Subcutaneous abdominal adipose tissue (tissue), 5 donors: Measurements from ENCODE around the gene DBF4B.
"Not testable (repeated sequence)": the region's sequence is repeated elsewhere in the genome, so short reads cannot be mapped to it uniquely, and the experiment has no call there.

Experiments
- H3K27ac ChIP-seq: one replicate; pipeline ENCODE4 v1.7.0; 2013; ENCODE audit warnings: low read depth, mild to moderate bottlenecking, inconsistent platforms, low read length, moderate library complexity
- H3K27me3 ChIP-seq, 5 donors: one replicate each; pipeline ENCODE4 v1.7.0; 2013; ENCODE audit warnings: low read length in 5 of 5, inconsistent platforms in 1 of 5; ENCODE audit not compliant: control insufficient read depth in 5 of 5, insufficient read depth in 4 of 5
- H3K36me3 ChIP-seq, 5 donors: one replicate each; pipeline ENCODE4 v1.7.0; 2013; ENCODE audit warnings: low read length in 5 of 5; ENCODE audit not compliant: control insufficient read depth in 5 of 5, insufficient read depth in 5 of 5
- H3K4me1 ChIP-seq, 5 donors: one replicate each; pipeline ENCODE4 v1.7.0; 2013; ENCODE audit warnings: low read length in 5 of 5, mild to moderate bottlenecking in 3 of 5, moderate library complexity in 1 of 5; ENCODE audit not compliant: control insufficient read depth in 5 of 5, insufficient read depth in 5 of 5
- H3K4me3 ChIP-seq, 5 donors: one replicate each; pipeline ENCODE4 v1.7.0; 2013; ENCODE audit warnings: low read length in 5 of 5, low read depth in 1 of 5
- H3K9ac ChIP-seq, 5 donors: one replicate each; pipeline ENCODE4 v1.7.0; 2013; ENCODE audit warnings: low read length in 5 of 5, mild to moderate bottlenecking in 4 of 5, moderate library complexity in 3 of 5
- H3K9me3 ChIP-seq, 5 donors: one replicate each; pipeline ENCODE4 v1.7.0; 2013; ENCODE audit warnings: low read length in 5 of 5; ENCODE audit not compliant: control insufficient read depth in 5 of 5
- donor health status: healthy.
- donor health status: healthy.
- donor health status: healthy.
- donor health status: healthy.
- donor health status: healthy.

DBF4B gene

DNA sequence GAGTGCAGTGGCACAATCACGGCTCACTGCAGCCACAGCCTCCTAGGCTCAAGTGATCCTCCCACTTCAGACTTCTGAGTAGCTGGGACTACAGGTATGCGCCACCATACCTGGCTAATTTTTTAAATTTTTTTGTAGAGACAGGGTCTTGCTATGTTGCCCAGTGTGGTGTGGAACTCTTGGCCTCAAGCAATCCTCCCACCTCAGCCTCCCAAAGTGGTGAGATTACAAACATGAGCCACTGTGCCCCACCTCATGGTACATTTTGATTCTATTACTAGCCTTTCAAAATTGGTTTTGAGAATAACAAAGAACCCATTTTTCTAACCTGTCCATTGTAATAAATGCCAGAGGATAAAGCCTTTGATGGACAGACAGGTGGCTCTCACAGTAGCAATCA, 20.3 kb upstream of the DBF4B start:
- Histone ChIP-seq H3K27me3 (no peaks in the 10 kb centered on the region), H3K4me1 (peaks cover 0 to 23% (median 20%) of the 10 kb centered on the region in 5 donors), H3K9ac (no peak overlapping the region), H3K9me3 (no peaks in the 10 kb centered on the region), H3K27ac (no peak overlapping the region), H3K4me3 (no peak overlapping the region), H3K36me3 (peaks cover 4 to 14% (median 8%) of the 10 kb centered on the region in 5 donors)

DNA sequence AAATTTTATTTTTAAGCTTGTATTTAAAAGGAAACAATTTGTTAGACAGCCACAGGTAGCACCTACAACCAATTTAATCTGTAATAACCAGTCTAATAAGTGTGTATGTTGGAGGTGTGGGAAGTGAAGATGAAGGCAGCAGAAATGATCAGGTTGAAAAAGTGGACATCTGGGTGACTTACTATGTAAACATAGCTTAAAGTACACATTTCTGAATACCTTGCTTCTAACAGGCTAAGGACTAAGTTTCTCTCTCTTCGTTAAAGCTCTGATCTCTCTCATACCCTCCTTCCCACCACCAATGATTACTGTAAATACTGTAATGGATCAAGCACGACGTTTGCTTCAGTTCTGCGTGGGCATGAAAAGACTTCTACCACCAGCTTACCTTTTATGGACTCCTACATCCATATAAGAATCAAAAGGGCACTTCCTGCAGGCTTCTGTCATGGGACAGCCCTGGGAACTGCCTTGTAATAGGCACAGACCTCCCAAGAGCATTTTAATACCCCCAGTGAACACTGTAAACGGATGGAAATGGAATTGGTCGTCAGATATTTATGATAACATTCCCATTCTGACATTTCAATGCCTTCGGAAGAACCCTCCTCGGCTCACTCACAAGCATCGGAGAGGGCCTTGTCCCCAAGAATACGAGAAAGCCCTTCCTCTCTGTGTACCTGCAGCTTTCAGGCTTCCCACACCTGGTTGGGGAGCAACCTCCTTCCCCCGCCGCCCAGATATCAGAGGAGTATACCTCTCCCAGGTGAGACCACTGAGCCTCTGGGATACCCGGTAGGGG, 19.6 kb upstream of the DBF4B start:
- Histone ChIP-seq H3K4me1 (peaks cover 0 to 23% (median 20%) of the 10 kb centered on the region in 5 donors), H3K9ac (peak overlapping the region; percentile 70 to 98 (median 94)), H3K27me3 (no peaks in the 10 kb centered on the region), H3K36me3 (peaks cover 0 to 8% (median 3%) of the 10 kb centered on the region in 5 donors), H3K9me3 (no peaks in the 10 kb centered on the region), H3K27ac (peak overlapping the region; percentile 70), H3K4me3 (peak overlapping the region; percentile 85 to 99 (median 98))

DNA sequence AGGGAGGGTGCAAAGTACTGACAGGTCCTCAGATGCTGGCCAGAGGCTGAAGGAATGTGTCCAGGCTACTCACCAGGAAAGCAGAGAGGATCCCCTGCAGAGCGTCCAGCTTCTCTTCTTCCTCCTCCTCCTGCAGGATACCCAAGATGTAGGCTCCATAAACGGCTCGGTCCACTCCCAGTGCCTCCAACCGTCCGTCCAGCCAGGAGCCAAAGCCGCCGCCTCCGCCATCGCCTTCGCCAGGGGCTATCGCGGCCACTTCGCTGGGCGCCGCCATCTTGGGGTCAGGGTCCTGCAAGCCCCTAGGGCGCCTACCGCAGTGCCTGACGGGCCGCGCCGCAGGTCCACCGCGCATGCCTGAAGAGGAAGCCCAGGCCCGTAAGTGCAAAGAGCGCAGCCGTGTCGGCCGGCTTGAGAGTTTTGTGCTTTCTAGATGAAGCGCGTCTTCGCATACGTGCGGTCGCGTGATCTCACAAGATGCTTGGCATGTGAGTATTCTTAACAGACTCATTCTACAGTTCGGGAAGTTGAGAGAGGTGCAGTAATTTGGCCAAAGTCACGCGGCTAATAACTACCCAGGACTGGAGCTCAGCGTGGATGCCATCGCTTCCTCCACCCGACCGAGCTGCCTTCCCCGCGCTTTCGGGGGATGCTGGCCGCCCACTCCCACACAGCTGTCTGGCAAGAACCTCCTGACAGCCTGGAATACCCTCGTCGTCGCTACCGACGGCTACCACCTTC, 18.8 kb upstream of the DBF4B start, which contains the start of gene CCDC43:
TSS of gene CCDC43 (minus strand) at position 300 of the 741 bp plus-strand sequence. CDS start at position 277, 23 bp downstream.
- peak within 1 kb of the TSS; percentile 85 to 99 (median 98) for H3K4me3 ChIP-seq
- peaks cover 0 to 23% (median 20%) of the 10 kb centered on the region in 5 donors for H3K4me1 ChIP-seq
- peaks cover 0 to 6% (median 3%) of the 10 kb centered on the region in 5 donors for H3K36me3 ChIP-seq
- no peaks in the 10 kb centered on the region for H3K27me3 ChIP-seq
- H3K9ac ChIP-seq: peak within 1 kb of the TSS; percentile 70 to 98 (median 94)
- no peaks in the 10 kb centered on the region for H3K9me3 ChIP-seq
- H3K27ac ChIP-seq: peak within 1 kb of the TSS; percentile 70

DNA sequence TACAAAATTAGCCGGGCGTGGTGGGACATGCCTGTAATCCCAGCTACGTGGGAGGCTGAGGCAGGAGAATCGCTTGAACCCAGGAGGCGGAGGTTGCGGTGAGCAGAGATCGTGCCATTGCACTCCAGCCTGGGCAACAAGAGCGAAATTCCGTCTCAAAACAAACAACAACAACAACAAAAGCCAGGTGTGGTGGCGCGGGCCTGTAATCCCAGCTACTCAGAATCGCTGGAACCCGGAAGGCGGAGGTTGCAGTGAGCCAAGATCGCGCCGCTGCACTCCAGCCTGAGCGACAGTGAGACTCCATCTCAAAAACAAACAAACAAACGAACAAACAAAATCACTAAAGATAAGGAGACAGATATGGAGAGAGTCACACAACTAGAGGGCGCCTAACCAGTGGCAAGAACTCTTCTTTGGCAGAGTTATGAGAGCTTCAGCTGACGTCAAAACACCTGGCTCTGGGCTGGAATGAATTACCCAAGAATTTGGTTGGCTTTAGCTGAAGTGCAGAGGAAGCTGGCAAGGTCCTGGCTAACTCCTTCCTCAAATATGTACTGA, 17.6 kb upstream of the DBF4B start:
- H3K4me3 ChIP-seq: peak overlapping the region in 1 of 5 donors; percentile 98
- not testable (repeated sequence) for H3K27me3 ChIP-seq, H3K36me3 ChIP-seq, H3K27ac ChIP-seq, H3K9ac ChIP-seq, H3K9me3 ChIP-seq
- peaks cover 0 to 23% (median 20%) of the 10 kb centered on the region in 5 donors for H3K4me1 ChIP-seq

DNA sequence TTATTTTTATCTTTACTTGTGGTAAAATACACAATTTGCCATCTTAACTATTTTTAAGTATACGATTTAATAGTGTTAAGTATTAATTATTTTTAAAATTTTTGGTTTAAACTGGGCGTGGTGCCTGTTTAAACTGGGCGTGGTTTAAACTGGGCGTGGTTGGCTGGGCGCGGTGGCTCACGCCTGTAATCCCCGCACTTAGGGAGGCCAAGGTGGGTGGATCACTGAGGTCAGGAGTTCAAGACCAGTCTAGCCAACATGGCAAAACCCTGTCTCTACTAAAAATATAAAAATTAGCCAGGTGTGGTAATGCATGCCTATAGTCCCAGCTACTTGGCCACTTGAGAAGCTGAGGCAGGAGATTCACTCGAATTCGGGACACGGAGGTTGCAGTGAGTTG, 14.9 kb upstream of the DBF4B start:
- Histone ChIP-seq H3K36me3 (no peaks in the 10 kb centered on the region), H3K27me3 (no peaks in the 10 kb centered on the region), H3K4me1 (peaks cover 0 to 17% (median 15%) of the 10 kb centered on the region in 5 donors), H3K9ac (no peak overlapping the region), H3K27ac (no peak overlapping the region), H3K9me3 (no peaks in the 10 kb centered on the region), H3K4me3 (no peak overlapping the region)

DNA sequence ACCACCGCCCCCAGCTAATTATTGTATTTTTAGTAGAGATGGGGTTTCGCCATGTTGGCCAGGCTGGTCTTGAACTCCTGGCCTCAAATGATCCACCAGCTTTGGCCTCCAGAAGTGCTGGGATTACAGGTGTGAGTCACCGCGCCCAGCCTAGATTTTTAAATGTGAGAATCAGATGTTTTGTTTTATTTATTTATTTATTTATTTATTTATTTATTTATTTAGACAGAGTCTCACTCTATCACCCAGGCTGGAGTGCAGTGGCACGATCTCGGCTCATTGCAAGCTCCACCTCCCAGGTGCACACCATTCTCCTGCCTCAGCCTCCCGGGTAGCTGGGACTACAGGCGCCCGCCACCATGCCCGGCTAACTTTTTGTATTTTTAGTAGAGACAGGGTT, 8.2 kb upstream of the DBF4B start:
- not testable (repeated sequence) for H3K4me1 ChIP-seq, H3K36me3 ChIP-seq, H3K27ac ChIP-seq, H3K4me3 ChIP-seq, H3K9me3 ChIP-seq, H3K27me3 ChIP-seq, H3K9ac ChIP-seq

DNA sequence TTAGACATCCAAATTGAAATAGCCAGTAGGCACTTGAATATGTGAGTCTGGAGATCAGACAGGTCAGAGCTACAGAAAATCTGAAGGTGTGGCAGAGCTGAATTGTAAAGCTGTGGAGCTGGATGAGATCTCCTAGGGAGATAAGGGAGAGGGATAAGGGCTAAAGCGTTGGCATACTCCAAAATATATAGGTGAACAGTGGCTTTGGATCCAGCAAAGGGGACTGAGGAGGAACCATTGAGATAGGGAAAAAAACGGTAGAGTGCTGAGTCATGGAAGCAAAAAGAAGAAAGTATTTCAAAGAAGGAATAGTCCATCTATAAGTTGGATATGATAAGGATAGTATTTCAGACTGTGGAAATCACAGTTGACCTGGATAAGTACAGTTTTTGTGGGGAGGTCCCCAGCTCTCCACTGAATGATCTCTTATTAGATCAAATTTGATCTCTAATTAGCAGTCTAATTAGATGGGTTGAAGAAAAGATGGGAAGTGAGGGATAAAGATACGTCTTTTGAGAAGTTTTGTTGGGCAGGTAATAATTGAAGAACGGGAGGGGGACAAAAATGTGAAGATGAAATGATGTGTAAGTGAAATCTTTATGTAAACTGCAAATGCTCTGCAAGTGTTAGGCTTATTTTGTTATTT, 587 bp upstream of the DBF4B start:
- Histone ChIP-seq H3K4me3 (peak overlapping the region; percentile 83 to 100 (median 92)), H3K27me3 (no peaks in the 10 kb centered on the region)

DNA sequence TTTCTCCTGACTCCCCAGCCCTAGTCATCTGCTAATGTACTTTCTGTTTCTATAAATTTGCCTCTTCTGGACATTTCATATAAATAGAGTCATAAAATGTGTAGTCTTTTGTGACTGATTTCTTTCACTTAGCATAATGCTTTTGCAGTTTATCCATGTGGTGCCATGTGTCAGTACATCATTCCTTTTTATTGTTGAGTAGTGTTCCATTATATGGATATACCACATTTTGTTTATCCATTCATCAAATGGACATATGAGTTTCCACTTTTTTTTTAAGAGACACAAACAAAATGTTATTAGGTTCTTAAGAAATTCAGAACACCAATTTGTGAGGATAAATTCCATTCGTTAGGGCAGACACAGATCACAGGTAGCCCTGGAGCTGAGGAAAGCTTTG, 11.0 kb downstream of the DBF4B start:
- Histone ChIP-seq H3K36me3 (peaks cover 0 to 24% (median 6%) of the 10 kb centered on the region in 5 donors), H3K9me3 (no peaks in the 10 kb centered on the region), H3K9ac (no peak overlapping the region), H3K27me3 (no peaks in the 10 kb centered on the region), H3K4me3 (no peak overlapping the region), H3K4me1 (no peaks in the 10 kb centered on the region), H3K27ac (no peak overlapping the region)

More for the DNA sequence above, 587 bp upstream of the DBF4B start:
- Histone ChIP-seq H3K9ac (peak overlapping the region; percentile 74 to 94 (median 91)), H3K4me1 (peaks cover 5 to 20% (median 19%) of the 10 kb centered on the region in 5 donors), H3K36me3 (no peaks in the 10 kb centered on the region), H3K9me3 (no peaks in the 10 kb centered on the region), H3K27ac (peak overlapping the region; percentile 47)

DNA sequence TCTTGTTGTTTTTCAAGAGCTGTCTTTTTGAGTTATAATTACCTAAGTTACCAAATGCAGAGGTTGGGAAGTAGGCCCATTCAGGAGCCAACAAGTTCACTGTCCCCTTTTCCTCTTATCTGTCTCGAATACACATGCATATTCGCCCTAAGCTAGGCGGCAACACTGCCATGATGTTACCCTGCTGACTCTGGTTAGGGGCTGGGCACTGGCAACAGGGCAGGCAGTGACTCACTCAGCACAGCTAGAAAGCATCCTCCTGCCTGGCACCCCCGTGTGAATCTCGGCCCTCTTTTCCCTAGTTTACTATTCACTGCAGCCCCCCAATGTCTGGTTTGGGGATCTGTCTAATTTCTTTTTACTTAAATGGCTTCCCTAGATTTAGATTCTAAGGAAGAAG, 13.8 kb downstream of the DBF4B start:
- peaks cover 0 to 32% (median 6%) of the 10 kb centered on the region in 5 donors for H3K36me3 ChIP-seq
- H3K27ac ChIP-seq: no peak overlapping the region
- no peaks in the 10 kb centered on the region for H3K27me3 ChIP-seq
- no peaks in the 10 kb centered on the region for H3K4me1 ChIP-seq
- H3K4me3 ChIP-seq: no peak overlapping the region
- H3K9ac ChIP-seq: no peak overlapping the region
- H3K9me3 ChIP-seq: no peaks in the 10 kb centered on the region
